LNCAP (cell line): ENCODE results near the gene LRIG1.

Experiments used
- CTCF ChIP-seq: fragments of 450-650 bp; IDR thresholded peaks from 2 replicates; pipeline ENCODE4 v1.5.1; 2017; ENCODE audit warnings: mild to moderate bottlenecking

Gene LRIG1

GRCh38 chr3:66377800-66378199 lies 123.0 kb downstream of the LRIG1 start:
- no peak for TF ChIP-seq CTCF

- no peak for TF ChIP-seq CTCF
These were observed 124.3 kb downstream of the LRIG1 start for GRCh38 chr3:66376568-66376967.

- TF ChIP-seq CTCF = peak; percentile 78
These were observed 128.0 kb downstream of the LRIG1 start for GRCh38 chr3:66372681-66373350.

- TF ChIP-seq CTCF = no peak
These were observed 129.4 kb downstream of the LRIG1 start for GRCh38 chr3:66371432-66371831.

GRCh38 chr3:66370179-66370578 lies 130.6 kb downstream of the LRIG1 start:
- no peak for TF ChIP-seq CTCF

- TF ChIP-seq CTCF = no peak
These were observed 132.8 kb downstream of the LRIG1 start for GRCh38 chr3:66367979-66368378.

GRCh38 chr3:66366747-66367146 lies 134.1 kb downstream of the LRIG1 start:
- TF ChIP-seq CTCF = no peak

GRCh38 chr3:66365080-66365479 lies 135.7 kb downstream of the LRIG1 start:
- no peak for TF ChIP-seq CTCF
